Neural progenitor cell (in vitro differentiated cells): ENCODE results near the gene TKFC. TPM values are rescaled to one million over a fixed set of nuclear protein-coding genes. Genes with fewer than 3 reads are reported as not detected.

Source experiments
- DNase-seq: peaks from one replicate; pipeline ENCODE4 v3.0.0-alpha.2; 2016; ENCODE audit warnings: low spot score
- H2AFZ ChIP-seq: fragments of 200-600 bp; sonication (generic); replicated peaks from 2 replicates; pipeline ENCODE4 v1.6.1; 2016; ENCODE audit warnings: antibody characterized with exemption
- H3F3A ChIP-seq: fragments of 200-600 bp; sonication (generic); 2 replicates; pipeline ENCODE4 v1.6.1; 2016; ENCODE audit warnings: antibody characterized with exemption, low read depth
- H3K27ac ChIP-seq: fragments of 200-600 bp; sonication (generic); 2 replicates; pipeline ENCODE4 v1.5.1; 2016; ENCODE audit warnings: mild to moderate bottlenecking
- H3K27me3 ChIP-seq: fragments of 200-600 bp; sonication (generic); 2 replicates; pipeline ENCODE4 v1.6.1; 2016; ENCODE audit warnings: mild to moderate bottlenecking, moderate library complexity
- H3K36me3 ChIP-seq: fragments of 200-600 bp; sonication (generic); 2 replicates; pipeline ENCODE4 v1.5.1; 2016
- H3K4me1 ChIP-seq: fragments of 200-600 bp; sonication (generic); 2 replicates; pipeline ENCODE4 v1.6.1; 2016; ENCODE audit warnings: mixed run types
- H3K4me2 ChIP-seq: fragments of 200-600 bp; sonication (generic); 2 replicates; pipeline ENCODE4 v1.6.1; 2016
- H3K4me3 ChIP-seq: fragments of 200-600 bp; sonication (generic); 2 replicates; pipeline ENCODE4 v1.5.1; 2016
- H3K79me2 ChIP-seq: fragments of 200-600 bp; sonication (generic); 2 replicates; pipeline ENCODE4 v1.6.1; 2016; ENCODE audit warnings: low read depth
- H3K9ac ChIP-seq: fragments of 200-600 bp; sonication (generic); 2 replicates; pipeline ENCODE4 v1.6.1; 2016
- H3K9me3 ChIP-seq: fragments of 200-600 bp; sonication (generic); 2 replicates; pipeline ENCODE4 v1.5.1; 2016; ENCODE audit warnings: low read depth
- H4K20me1 ChIP-seq: fragments of 200-600 bp; sonication (generic); 2 replicates; pipeline ENCODE4 v1.6.1; 2016; ENCODE audit warnings: low read depth
- H3K27ac Mint-ChIP-seq: 3 replicates; pipeline ENCODE4 v1.8.0; 2021; ENCODE audit warnings: mixed read lengths
- H3K27me3 Mint-ChIP-seq: 2 replicates; pipeline ENCODE4 v1.8.0; 2022; ENCODE audit warnings: low read depth, mild to moderate bottlenecking, inconsistent platforms, moderate library complexity, mixed read lengths; ENCODE audit not compliant: insufficient read depth
- H3K36me3 Mint-ChIP-seq: 3 replicates; pipeline ENCODE4 v1.8.0; 2021; ENCODE audit warnings: mixed read lengths
- H3K4me1 Mint-ChIP-seq: 3 replicates; pipeline ENCODE4 v1.8.0; 2021; ENCODE audit warnings: mixed read lengths
- H3K4me3 Mint-ChIP-seq: 3 replicates; pipeline ENCODE4 v1.8.0; 2021; ENCODE audit warnings: mild to moderate bottlenecking, moderate library complexity, mixed read lengths
- H3K9me3 Mint-ChIP-seq: 3 replicates; pipeline ENCODE4 v1.8.0; 2020; ENCODE audit warnings: mixed read lengths
- EZH2 ChIP-seq: fragments of 200-600 bp; sonication (generic); IDR thresholded peaks from 2 replicates; pipeline ENCODE4 v1.6.1; 2017; ENCODE audit warnings: antibody characterized with exemption, mild to moderate bottlenecking, moderate library complexity
- EZH2phosphoT487 ChIP-seq: fragments of 200-600 bp; sonication (generic); IDR thresholded peaks from 2 replicates; pipeline ENCODE4 v1.6.1; 2017; ENCODE audit warnings: antibody characterized with exemption
- total RNA-seq: library from RNA; depleted of rRNA; stranded (reverse); fragments of >200 nt; gene quantifications from 2 replicates; pipeline ENCODE4 v1.2.3, GENCODE V29; 2015; ENCODE audit warnings: low replicate concordance
- TF ChIP-seq, protein P1 (sequence below): fragments of 200-600 bp; sonication (generic); IDR thresholded peaks from 2 replicates; pipeline ENCODE4 v1.5.1; 2017; ENCODE audit warnings: antibody characterized with exemption, mild to moderate bottlenecking

Gene TKFC
- total RNA-seq, 1 donor from 2014 or later, result 27.3 TPM

DNA sequence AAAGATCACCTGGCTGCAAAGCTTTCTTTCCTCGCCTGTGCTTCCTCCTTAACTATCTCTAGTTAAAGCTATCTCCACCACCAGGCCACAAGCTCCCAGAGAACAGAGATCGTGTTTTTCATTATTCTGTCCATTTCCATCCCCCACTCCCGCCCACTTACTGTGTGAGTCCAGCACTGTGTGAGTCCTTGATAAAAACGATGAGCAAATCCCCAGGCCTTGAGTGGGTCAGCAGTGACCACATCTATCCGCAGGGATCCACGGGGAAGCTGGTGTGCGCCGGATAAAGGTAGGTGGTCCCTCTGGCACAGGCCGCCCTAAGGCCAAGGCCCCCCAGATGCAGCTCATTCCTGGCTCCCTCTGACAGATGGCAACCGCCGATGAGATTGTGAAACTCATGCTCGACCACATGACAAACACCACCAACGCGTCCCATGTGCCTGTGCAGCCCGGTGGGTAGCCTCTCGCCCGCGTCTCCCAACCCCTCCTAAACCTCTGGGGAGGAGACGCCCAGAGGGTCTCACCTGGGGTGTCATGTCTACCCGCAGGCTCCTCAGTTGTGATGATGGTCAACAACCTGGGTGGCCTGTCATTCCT lies 9.3 kb downstream of the TKFC start:
- no peak for DNase-seq
- H3K27ac Mint-ChIP-seq, result peak overlapping the region; percentile 60
- no peak overlapping the region for H3K4me2 ChIP-seq
- no peak overlapping the region for H3K9ac ChIP-seq
- no peak overlapping the region for H3K27ac ChIP-seq
- no peaks in the 10 kb centered on the region for H3K4me1 Mint-ChIP-seq
- no peaks in the 10 kb centered on the region for H3K9me3 ChIP-seq
- H3K27me3 Mint-ChIP-seq, result peaks cover under 1% of the 10 kb centered on the region
- H3F3A ChIP-seq, result no peaks in the 10 kb centered on the region
- H3K36me3 ChIP-seq, result no peaks in the 10 kb centered on the region
- H3K36me3 Mint-ChIP-seq, result peaks cover 16% of the 10 kb centered on the region
- H2AFZ ChIP-seq, result no peak overlapping the region
- TF ChIP-seq, protein P1, sequence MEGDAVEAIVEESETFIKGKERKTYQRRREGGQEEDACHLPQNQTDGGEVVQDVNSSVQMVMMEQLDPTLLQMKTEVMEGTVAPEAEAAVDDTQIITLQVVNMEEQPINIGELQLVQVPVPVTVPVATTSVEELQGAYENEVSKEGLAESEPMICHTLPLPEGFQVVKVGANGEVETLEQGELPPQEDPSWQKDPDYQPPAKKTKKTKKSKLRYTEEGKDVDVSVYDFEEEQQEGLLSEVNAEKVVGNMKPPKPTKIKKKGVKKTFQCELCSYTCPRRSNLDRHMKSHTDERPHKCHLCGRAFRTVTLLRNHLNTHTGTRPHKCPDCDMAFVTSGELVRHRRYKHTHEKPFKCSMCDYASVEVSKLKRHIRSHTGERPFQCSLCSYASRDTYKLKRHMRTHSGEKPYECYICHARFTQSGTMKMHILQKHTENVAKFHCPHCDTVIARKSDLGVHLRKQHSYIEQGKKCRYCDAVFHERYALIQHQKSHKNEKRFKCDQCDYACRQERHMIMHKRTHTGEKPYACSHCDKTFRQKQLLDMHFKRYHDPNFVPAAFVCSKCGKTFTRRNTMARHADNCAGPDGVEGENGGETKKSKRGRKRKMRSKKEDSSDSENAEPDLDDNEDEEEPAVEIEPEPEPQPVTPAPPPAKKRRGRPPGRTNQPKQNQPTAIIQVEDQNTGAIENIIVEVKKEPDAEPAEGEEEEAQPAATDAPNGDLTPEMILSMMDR, result no peak
- TF ChIP-seq EZH2 (no peak), EZH2phosphoT487 (no peak)
- no peaks in the 10 kb centered on the region for H4K20me1 ChIP-seq
- no peaks in the 10 kb centered on the region for H3K9me3 Mint-ChIP-seq
- no peak overlapping the region for H3K4me3 Mint-ChIP-seq
- H3K4me3 ChIP-seq, result no peak overlapping the region
- H3K79me2 ChIP-seq, result no peaks in the 10 kb centered on the region
- no peaks in the 10 kb centered on the region for H3K4me1 ChIP-seq
- H3K27me3 ChIP-seq, result no peaks in the 10 kb centered on the region

DNA sequence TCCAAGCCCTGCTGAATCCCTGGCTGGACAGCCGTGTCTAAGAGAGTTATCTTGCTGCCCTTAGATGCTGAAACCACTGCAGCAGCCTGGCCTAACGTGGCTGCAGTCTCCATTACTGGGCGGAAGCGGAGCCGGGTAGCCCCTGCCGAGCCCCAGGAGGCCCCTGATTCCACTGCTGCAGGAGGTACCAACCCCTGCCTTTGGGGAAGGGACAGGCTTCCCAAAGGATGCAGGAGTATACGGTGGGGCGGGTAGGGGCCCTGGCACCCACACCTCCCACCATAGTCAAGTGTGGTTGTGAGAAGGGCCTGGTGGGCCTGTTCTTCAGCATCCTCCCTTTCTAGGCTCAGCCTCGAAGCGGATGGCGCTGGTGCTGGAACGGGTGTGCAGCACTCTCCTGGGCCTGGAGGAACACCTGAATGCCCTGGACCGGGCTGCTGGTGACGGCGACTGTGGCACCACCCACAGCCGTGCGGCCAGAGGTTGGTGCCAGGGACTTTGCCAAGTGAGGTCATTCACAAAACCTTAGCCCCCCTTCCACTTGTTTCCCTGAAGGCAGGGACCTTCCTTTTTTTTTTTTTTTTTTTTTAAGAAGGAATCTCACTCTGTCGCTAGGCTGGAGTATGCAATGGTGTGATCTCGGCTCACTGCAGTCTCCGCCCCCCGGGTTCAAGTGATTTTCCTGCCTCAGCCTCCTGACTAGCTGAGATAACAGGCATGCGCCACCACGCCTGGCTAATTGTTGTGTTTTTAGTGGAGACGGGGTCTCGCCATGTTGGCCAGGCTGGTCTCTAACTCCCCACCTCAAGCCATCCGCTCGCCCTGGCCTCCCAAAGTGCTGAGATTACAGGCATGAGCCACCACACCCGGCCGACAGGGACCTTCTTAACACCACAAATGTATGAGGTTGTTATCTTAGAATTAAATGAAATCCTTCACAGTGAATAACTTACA lies 11.0 kb downstream of the TKFC start:
- DNase-seq, result no peak
- H3K36me3 Mint-ChIP-seq, result peaks cover 10% of the 10 kb centered on the region
- H3K4me3 ChIP-seq, result no peak overlapping the region

DNA sequence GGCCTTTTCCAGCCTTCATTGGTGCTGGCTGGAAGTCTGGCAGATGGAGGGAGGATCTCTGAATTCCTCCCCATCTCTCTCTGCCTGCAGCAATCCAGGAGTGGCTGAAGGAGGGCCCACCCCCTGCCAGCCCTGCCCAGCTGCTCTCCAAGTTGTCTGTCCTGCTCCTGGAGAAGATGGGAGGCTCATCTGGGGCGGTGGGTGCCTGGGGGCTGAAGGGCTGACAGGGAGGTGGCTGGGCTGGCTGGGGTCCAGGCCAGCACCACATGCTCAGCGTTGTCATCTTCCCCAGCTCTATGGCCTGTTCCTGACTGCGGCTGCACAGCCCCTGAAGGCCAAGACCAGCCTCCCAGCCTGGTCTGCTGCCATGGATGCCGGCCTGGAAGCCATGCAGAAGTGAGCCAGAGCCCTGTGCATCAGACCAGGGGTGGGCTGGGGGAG lies 12.2 kb downstream of the TKFC start:
- Histone ChIP-seq H3K79me2 (no peaks in the 10 kb centered on the region), H3K9ac (peak overlapping the region; percentile 52), H3K27ac (no peak overlapping the region), H2AFZ (no peak overlapping the region), H3K9me3 (no peaks in the 10 kb centered on the region), H3F3A (no peaks in the 10 kb centered on the region), H3K4me3 (no peak overlapping the region), H3K36me3 (no peaks in the 10 kb centered on the region), H3K27me3 (no peaks in the 10 kb centered on the region), H3K4me2 (no peak overlapping the region), H4K20me1 (no peaks in the 10 kb centered on the region), H3K4me1 (no peaks in the 10 kb centered on the region)
- Mint-ChIP-seq H3K27me3 (peaks cover 3% of the 10 kb centered on the region), H3K9me3 (no peaks in the 10 kb centered on the region), H3K4me3 (no peak overlapping the region), H3K4me1 (no peaks in the 10 kb centered on the region), H3K36me3 (peaks cover 9% of the 10 kb centered on the region), H3K27ac (no peak overlapping the region)
- TF ChIP-seq EZH2phosphoT487, result no peak
- TF ChIP-seq, protein P1, result no peak
- TF ChIP-seq EZH2, result no peak
- no peak for DNase-seq

More for the DNA sequence above, 11.0 kb downstream of the TKFC start:
- Histone ChIP-seq H2AFZ (no peak overlapping the region), H3F3A (no peaks in the 10 kb centered on the region), H3K9ac (peak overlapping the region; percentile 52), H3K4me1 (no peaks in the 10 kb centered on the region), H3K4me2 (no peak overlapping the region), H3K27ac (no peak overlapping the region), H3K27me3 (no peaks in the 10 kb centered on the region), H3K36me3 (no peaks in the 10 kb centered on the region), H4K20me1 (no peaks in the 10 kb centered on the region), H3K79me2 (no peaks in the 10 kb centered on the region), H3K9me3 (no peaks in the 10 kb centered on the region)
- no peak overlapping the region for H3K4me3 Mint-ChIP-seq
- no peaks in the 10 kb centered on the region for H3K9me3 Mint-ChIP-seq
- no peak for TF ChIP-seq EZH2phosphoT487
- no peak for TF ChIP-seq EZH2
- TF ChIP-seq, protein P1, result no peak
- H3K27me3 Mint-ChIP-seq, result peaks cover 3% of the 10 kb centered on the region
- no peaks in the 10 kb centered on the region for H3K4me1 Mint-ChIP-seq
- no peak overlapping the region for H3K27ac Mint-ChIP-seq
